WTC11 (cell line): Measurements from ENCODE around the gene NAV3.

ENCODE experiments used
- TCF7 ChIP-seq: sonication (generic); formaldehyde crosslinking; IDR thresholded peaks from 2 replicates; pipeline ENCODE4 v1.8.0; 2022; ENCODE audit warnings: mild to moderate bottlenecking, low read depth, missing genetic modification reagents, moderate library complexity
- ZNF232 ChIP-seq: sonication (generic); formaldehyde crosslinking; IDR thresholded peaks from 2 replicates; pipeline ENCODE4 v1.8.0; 2022; ENCODE audit warnings: mild to moderate bottlenecking, missing genetic modification reagents
- TF ChIP-seq, protein P1 (sequence below): sonication (generic); formaldehyde crosslinking; IDR thresholded peaks from 2 replicates; pipeline ENCODE4 v1.8.1; 2022; ENCODE audit warnings: low read depth, missing genetic modification reagents, borderline replicate concordance
- TF ChIP-seq, protein P2 (sequence below): fragments of 200-600 bp; IDR thresholded peaks from 2 replicates; pipeline ENCODE4 v1.8.0; 2022; ENCODE audit warnings: antibody characterized with exemption
- TF ChIP-seq, protein P3 (sequence below): sonication (generic); formaldehyde crosslinking; IDR thresholded peaks from 2 replicates; pipeline ENCODE4 v1.8.0; 2023; ENCODE audit warnings: missing genetic modification reagents, mild to moderate bottlenecking, borderline replicate concordance
- TF ChIP-seq, protein P4 (sequence below): sonication (generic); formaldehyde crosslinking; IDR thresholded peaks from 2 replicates; pipeline ENCODE4 v1.8.1; 2023; ENCODE audit warnings: mild to moderate bottlenecking, missing genetic modification reagents, moderate library complexity
- TF ChIP-seq, protein P5 (sequence below): sonication (generic); formaldehyde crosslinking; IDR thresholded peaks from 2 replicates; pipeline ENCODE4 v1.8.0; 2022; ENCODE audit warnings: mild to moderate bottlenecking, missing genetic modification reagents

DNA sequence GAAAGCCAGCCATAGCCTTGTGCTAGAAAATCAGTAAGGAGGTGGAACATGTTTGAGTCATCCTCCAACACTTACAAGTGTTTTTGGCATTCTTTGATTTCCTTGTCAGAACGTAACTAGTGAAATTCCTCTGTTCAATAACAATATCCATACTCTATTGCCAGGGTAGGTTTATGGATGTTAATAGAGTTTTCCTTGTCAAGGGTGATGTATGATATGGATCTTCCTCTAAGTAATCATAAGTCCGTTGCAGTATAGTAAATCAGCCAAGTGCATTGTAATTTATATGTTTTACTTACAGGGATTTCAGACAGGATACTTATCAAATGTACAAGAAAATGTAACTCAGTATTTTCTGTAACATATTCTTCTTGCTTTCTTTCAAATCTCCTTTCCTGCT is 19.4 kb downstream of the NAV3 start:
- TF ChIP-seq, protein P1, sequence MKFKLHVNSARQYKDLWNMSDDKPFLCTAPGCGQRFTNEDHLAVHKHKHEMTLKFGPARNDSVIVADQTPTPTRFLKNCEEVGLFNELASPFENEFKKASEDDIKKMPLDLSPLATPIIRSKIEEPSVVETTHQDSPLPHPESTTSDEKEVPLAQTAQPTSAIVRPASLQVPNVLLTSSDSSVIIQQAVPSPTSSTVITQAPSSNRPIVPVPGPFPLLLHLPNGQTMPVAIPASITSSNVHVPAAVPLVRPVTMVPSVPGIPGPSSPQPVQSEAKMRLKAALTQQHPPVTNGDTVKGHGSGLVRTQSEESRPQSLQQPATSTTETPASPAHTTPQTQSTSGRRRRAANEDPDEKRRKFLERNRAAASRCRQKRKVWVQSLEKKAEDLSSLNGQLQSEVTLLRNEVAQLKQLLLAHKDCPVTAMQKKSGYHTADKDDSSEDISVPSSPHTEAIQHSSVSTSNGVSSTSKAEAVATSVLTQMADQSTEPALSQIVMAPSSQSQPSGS (CRISPR knock-in tag), result no peak
- TF ChIP-seq, protein P2, sequence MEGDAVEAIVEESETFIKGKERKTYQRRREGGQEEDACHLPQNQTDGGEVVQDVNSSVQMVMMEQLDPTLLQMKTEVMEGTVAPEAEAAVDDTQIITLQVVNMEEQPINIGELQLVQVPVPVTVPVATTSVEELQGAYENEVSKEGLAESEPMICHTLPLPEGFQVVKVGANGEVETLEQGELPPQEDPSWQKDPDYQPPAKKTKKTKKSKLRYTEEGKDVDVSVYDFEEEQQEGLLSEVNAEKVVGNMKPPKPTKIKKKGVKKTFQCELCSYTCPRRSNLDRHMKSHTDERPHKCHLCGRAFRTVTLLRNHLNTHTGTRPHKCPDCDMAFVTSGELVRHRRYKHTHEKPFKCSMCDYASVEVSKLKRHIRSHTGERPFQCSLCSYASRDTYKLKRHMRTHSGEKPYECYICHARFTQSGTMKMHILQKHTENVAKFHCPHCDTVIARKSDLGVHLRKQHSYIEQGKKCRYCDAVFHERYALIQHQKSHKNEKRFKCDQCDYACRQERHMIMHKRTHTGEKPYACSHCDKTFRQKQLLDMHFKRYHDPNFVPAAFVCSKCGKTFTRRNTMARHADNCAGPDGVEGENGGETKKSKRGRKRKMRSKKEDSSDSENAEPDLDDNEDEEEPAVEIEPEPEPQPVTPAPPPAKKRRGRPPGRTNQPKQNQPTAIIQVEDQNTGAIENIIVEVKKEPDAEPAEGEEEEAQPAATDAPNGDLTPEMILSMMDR, result no peak
- TF ChIP-seq, protein P3, sequence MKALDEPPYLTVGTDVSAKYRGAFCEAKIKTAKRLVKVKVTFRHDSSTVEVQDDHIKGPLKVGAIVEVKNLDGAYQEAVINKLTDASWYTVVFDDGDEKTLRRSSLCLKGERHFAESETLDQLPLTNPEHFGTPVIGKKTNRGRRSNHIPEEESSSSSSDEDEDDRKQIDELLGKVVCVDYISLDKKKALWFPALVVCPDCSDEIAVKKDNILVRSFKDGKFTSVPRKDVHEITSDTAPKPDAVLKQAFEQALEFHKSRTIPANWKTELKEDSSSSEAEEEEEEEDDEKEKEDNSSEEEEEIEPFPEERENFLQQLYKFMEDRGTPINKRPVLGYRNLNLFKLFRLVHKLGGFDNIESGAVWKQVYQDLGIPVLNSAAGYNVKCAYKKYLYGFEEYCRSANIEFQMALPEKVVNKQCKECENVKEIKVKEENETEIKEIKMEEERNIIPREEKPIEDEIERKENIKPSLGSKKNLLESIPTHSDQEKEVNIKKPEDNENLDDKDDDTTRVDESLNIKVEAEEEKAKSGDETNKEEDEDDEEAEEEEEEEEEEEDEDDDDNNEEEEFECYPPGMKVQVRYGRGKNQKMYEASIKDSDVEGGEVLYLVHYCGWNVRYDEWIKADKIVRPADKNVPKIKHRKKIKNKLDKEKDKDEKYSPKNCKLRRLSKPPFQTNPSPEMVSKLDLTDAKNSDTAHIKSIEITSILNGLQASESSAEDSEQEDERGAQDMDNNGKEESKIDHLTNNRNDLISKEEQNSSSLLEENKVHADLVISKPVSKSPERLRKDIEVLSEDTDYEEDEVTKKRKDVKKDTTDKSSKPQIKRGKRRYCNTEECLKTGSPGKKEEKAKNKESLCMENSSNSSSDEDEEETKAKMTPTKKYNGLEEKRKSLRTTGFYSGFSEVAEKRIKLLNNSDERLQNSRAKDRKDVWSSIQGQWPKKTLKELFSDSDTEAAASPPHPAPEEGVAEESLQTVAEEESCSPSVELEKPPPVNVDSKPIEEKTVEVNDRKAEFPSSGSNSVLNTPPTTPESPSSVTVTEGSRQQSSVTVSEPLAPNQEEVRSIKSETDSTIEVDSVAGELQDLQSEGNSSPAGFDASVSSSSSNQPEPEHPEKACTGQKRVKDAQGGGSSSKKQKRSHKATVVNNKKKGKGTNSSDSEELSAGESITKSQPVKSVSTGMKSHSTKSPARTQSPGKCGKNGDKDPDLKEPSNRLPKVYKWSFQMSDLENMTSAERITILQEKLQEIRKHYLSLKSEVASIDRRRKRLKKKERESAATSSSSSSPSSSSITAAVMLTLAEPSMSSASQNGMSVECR (CRISPR knock-in tag), result no peak
- TF ChIP-seq ZNF232 (CRISPR knock-in tag) (no peak), TCF7 (CRISPR knock-in tag) (no peak)
- TF ChIP-seq, protein P4, sequence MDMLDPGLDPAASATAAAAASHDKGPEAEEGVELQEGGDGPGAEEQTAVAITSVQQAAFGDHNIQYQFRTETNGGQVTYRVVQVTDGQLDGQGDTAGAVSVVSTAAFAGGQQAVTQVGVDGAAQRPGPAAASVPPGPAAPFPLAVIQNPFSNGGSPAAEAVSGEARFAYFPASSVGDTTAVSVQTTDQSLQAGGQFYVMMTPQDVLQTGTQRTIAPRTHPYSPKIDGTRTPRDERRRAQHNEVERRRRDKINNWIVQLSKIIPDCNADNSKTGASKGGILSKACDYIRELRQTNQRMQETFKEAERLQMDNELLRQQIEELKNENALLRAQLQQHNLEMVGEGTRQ, result no peak
- TF ChIP-seq, protein P5, sequence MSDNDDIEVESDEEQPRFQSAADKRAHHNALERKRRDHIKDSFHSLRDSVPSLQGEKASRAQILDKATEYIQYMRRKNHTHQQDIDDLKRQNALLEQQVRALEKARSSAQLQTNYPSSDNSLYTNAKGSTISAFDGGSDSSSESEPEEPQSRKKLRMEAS (CRISPR knock-in tag), result no peak
